ENCODE results near the gene NRIP2.

The NRIP2 gene

DNA sequence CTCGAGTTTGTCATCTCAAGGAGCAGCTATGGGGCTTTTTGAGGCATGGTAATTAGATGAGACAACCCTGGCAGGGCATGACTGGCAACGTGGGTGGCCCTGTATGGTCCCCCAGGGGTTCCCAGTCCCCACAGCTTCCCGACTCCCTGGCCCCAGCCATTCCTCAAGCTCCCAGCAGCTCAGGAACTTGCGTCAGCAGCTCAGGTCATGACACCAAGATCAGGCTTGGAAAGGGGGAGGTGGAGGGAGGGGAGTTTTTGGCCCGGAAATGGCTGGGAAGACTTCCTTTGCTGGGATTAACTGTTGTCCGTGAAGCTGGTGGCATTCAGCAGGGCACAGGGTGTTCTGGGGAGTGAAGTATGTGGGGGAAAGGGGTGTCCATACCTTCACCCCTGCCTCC, 10.4 kb upstream of the NRIP2 start:
- peak; percentile 19 to 34 for DNase-seq (ENCODE audit: low read depth in 2 of 2)

GRCh38 chr12:2844786-2845185, 10.0 kb upstream of the NRIP2 start:
- peak in 1 of 2 experiments; percentile 3 for DNase-seq (ENCODE audit: low read depth in 2 of 2)

DNA sequence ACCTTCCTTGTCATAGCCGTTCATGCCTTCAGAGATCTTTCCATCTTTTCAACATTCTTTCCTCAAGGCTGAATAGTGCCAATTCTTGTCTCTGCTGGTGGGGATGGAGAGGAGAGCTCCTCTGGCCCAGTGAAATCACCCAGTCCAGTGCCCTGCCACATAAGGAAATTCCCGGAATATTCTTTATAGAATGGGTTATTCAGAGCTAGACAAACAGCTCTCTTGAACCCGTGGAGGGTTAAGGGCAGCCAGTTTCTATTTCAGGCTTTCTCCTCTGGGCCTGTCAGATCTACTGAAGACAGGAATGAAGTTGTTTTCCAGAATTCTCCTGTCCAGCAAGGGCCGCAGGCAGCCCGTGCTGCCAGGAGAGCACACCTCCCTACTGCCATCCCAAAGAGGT, 8.1 kb upstream of the NRIP2 start:
- DNase-seq (ENCODE audit: low read depth in 2 of 2): no peak

DNA sequence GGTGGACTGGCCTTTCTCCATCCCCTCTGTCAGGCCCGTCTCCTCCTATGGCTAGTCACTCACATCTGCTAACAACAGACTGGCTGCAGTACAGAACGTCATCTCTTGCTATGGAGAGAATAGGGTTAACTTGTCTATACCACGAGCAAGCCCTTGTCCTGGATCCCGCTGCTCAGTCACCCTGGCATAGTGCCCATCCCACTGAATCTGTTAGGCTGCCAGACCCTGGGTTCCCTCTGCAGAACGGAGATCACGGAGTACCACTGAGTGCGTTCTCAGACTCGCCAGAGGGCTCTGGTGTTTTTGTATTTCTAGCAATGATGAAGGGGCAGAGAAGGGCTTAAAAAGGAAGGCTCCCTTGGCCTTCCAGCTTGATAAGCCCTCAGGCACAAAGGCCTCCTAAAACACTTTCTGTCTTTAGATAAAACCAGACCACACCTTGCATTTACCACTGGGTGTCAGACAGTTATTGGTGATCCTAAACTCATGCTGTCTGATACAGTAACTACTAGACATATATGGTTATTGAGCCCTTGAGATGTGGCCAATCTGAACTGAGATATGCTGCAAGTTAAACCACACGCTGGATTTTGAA, 6.3 kb upstream of the NRIP2 start:
- DNase-seq (ENCODE audit: low read depth in 2 of 2): no peak

DNA sequence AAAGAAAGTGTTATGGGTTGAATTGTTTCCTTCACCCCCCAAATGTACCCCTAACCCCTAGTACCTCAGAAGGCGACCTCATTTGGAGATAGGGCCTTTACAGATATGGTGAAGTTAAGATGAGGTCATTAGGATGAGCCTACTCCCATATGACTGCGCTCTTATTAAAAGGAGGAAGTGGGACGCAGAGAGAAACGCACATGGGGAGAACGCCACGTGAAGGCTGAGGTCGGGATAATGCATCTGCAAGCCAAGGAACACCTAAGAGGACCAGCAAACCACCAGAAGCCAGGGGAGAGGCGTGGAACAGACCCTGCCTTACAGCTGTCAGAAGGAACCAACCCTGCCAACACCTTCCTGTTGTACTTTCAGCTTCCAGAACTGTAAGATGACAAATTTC, 1.7 kb upstream of the NRIP2 start:
- DNase-seq (ENCODE audit: low read depth in 2 of 2): no peak

DNA sequence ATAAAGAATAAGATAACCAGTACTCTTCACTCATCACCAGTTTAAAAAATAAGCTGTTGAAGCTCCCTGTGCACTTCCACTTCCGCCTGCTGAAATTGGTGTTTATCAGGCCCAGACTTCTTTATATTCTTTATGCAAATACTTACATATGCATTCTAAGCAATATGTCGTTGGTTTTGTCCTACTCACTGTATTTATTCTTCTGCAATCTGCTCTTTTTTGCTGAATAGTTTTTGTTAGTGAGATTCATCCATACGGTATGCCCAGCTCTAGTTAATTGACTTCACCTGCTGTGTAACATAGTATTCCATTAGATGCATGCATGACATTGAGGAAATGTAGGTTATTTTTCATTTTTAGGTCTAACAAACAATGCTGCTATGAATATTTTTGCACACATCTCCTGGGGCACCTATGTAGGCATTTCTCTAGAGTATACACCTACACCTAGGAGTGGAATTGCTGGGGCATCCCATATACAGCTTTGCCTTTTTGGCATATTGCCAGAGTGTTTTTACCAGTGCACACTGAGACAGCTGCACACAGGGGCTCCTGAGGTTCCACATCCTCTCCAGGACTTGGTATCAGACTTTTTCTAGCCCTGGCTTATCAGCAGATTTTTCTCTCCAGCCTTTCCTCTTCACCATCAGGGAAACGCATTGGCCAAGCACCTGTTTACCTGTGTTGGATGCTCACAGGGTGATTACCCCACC, 1.0 kb upstream of the NRIP2 start:
- no peak for DNase-seq (ENCODE audit: low read depth in 2 of 2)

DNA sequence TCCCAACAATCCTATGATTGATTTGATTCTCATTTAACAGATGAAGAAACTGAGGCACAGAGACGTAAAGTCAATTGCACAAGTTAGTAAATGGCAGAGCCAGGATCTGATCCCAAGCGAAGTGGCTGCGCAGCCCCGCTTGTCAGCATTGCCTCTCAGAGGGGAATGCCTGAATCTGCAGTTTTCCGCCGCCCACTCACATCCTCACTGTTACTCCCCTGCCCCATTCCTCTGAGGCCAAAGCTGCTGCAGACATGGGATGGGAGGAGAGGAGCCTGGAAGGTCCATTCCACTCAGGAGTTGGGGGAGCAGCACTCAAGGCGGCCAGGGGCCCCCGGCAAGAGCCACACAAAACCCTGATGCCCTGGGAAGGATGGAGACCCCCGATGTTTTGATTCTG, 1.0 kb downstream of the NRIP2 start:
- DNase-seq (ENCODE audit: low read depth in 2 of 2): no peak

- DNase-seq (ENCODE audit: low read depth in 2 of 2): no peak
Observed at GRCh38 chr12:2833327-2833726, 1.5 kb downstream of the NRIP2 start.

DNA sequence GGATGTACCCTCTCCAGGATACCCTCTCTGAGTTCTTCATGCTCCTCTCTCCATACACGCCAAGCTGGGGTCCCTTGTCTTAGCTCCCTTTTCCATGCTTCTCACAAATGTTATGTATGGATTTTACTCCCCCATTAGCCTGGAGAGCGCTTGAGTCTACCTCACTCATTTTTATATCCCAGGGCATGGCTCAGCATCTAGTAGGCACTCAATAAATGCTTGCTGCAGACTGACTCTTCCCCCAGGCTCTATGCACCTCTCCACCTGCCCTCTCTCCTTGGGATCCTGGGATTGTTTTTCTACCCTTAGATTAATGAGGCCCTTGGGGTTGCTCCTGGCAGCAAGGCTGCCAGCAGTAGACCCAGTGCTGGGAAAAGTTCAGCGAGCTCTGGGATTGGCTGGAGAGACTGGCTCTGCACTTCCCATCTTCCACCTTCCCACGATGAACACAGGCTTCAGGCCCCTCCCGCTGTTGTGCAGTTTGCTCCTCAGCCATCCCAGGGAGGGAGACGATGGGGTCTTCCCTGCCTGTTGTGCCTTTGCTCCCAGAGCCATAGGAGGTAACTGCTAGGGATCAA, 2.2 kb downstream of the NRIP2 start:
- no peak for DNase-seq (ENCODE audit: low read depth in 2 of 2)

DNA sequence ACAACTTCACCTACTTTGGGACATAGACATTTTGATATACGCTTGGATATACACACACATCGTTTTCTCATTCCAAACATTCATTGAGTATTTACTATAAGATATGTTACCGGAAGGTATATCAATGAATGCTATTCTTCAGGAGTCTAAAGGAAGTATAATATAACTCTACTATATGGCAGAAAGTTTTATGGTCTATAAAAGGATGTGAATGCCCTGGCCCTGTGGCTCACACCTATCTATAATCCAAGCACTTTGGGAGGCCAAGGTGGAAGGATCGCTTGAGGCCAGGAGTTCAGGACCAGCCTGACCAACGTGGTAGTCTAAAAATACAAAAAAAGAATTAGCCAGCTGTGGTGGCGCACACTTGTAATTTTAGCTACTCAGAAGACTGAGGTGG, 5.6 kb downstream of the NRIP2 start:
- no peak for DNase-seq (ENCODE audit: low read depth in 2 of 2)

DNA sequence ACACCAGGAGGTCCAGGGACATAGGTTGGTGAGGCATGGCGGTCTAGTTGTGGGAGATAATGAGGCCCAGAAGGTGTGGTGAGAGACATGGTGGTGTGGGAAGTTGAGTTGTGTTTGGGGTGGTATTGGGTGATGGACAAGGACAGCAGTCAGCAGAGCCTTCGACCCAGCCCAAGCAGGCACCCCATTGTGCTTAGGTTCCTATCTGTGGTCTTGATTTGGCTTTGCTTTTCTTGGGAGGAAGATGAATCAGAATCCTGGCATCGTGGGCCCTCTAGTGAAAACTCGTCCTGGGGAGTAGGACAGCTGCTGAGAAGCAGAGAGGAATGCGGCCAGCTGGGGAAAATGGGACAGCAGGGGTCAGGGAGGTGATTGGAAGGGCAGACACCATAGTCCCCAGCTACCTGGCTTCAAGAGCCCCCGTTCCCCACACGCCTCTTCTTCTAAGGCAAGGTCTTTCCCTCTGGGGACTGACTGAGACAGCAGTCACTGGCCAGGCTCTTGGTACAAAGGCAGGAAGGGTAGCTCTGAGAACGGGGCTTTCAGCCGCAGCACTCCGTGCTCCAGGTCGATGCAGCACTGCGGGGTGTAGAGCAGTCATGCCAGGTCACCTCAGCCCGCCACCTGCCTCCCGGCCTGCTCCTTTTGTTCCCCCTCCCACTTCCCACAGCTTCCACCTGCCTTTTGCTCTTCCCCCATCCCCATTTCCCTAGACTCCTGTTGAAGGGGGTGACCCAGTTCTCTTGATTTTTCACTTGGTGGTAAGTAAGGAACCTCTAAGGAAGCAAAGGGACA, 7.9 kb downstream of the NRIP2 start:
- no peak for DNase-seq (ENCODE audit: low read depth in 2 of 2)

GRCh38 chr12:2826036-2826435, 8.8 kb downstream of the NRIP2 start:
- no peak for DNase-seq (ENCODE audit: low read depth in 2 of 2)

- DNase-seq (ENCODE audit: low read depth in 2 of 2): no peak
Observed at GRCh38 chr12:2825132-2825531, 9.7 kb downstream of the NRIP2 start.

DNA sequence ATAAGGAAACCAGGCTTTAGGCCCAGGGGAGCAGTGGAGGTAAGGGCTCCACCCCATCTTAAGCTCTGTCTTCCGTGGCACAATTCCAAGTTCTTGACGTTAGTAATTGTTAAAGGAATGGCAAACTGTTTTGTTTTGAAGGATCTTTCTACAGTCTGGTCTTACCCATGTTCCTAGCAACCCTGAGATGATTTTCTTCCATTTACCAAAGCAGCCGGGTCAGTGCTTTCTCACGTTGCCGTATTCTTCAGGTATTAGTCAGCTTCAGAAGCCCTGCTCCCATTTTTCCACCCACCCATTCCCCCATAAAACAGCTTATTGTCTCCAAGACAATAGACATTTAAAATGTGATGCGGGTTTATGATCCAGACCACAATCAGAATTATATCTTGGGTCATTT, 10.3 kb downstream of the NRIP2 start:
- no peak for DNase-seq (ENCODE audit: low read depth in 2 of 2)

DNA sequence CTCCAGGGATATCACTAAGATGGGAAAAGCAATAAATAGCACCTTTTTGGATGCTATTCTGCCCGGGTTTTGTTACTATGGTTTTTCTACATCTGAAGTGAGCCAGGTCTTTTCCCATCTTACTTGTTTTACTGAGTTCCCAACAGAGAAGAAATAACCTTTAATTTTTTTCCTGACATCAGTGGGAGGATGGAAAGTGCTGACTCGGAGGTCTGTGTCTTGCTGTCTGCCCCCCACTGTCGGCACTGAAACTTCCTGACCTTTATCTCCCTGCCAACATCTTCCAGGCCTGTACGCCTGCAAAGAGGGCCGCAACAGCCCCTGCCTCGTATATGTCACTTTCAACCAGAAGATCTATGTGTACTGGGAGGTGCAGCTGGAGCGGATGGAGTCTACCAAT, 11.4 kb downstream of the NRIP2 start:
- DNase-seq (ENCODE audit: low read depth in 2 of 2): no peak

DNA sequence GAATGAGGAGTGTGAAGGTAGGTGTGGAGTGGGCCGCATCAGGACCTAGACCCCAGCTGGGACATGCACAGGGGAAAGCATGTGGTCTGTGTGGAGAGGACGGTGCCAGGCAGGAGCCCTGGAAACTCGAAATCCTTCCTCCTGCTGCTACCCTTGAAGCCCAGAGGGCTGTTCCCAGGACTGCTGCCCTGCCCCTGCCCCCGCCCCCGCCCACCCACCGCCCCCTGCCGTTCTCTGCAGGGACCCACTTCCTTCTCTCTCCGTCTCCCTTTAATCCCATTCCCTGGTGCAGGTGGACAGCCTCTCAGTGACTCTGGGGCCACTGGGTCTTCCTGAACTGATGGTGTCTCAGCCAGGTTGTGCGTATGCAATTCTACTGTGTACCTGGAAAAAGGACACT, 14.4 kb downstream of the NRIP2 start:
- no peak for DNase-seq (ENCODE audit: low read depth in 2 of 2)

GRCh38 chr12:2819810-2820209, 15.0 kb downstream of the NRIP2 start:
- no peak for DNase-seq (ENCODE audit: low read depth in 2 of 2)

DNA sequence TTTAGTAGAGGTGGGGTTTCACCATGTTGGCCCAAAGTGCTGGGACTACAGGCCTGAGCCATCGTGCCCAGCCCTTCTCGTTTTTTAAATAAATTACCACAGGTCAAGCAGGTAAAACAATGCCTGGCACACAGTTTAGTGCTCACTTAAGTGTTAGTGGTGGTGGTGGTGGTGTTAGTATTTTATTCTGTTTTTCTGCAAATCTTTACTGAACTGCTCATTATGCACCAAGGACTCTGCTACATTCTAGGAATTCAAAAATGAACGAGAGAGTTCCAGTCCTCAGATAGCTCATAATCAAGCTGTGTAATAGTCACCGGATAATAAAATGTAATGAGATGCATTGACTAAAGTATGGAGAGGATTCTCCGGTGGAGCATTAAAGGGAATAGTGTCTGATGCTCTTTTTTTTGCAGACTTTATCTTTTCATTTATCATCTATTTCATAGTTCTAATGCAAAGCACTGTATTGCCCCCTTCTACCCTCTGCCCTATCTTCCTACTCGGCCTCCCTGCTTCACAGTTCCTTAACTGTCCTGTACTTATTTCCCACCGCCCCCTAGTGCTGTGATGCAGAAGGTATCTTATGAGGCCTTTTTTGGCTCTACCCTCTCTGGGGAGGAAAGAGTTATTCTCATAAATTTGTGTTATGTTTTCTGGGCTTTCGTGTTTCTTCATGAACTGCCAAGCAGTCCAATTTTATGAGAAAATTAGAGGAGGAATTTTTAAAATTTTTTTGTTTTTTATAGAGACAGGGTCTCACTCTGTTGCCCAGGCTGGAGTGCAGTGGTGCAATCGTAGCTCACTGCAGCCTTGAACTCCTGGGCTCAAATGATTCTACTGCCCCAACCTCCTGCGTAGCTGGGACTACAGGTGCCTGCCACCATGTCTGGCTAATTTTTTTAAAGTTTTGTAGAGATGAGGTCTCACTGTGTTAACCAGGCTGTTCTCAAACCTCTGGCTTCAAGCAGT, 21.3 kb downstream of the NRIP2 start:
- DNase-seq (ENCODE audit: low read depth in 2 of 2): peak in 1 of 2 experiments; percentile 33

DNA sequence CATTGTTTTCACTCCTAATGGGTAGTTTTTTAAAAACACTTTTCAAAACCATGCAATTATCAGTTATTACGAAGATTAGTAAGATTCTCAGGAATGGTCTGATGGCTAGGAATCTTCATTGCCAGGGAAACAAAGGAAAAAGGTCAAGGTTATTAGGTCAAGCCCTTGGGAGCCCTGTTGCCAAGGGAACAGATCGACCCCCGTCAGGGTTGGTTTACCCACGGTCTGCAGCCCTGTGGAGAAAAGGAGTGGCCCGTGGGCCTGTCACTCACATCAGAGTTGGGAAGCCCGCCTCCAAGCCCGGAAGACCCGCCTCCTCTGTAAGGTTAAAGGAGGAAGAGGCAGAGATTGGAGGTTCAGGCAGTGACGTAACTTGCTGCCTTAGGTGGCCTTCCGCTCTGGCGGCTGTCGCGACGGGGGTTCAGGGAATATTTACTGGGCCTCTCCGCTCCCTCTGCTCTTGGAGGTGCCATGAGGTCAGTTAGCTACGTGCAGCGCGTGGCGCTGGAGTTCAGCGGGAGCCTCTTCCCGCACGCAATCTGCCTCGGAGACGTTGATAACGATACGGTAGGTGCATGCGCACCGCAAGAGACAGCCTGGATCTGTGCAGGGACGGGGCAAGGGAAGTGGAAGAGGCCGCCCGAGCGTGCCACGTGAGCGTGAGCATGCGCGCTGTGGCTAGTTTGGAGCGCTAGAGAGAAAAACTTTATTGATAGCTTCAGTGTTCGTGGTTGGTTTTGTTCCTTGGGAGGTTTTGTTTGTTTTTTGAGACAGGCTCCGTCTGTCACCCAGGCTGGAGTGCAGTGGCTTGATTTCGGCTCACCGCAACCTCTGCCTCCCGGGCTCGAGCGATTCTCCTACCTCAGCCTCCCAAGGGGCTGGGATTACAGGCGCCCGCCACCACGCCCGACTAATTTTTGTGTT, 22.3 kb downstream of the NRIP2 start, which contains the start of gene ITFG2:
Gene ITFG2 (plus strand): TSS at position 379 of the 924 bp plus-strand sequence. CDS start 93 bp downstream, at position 472.
- DNase-seq (ENCODE audit: low read depth in 2 of 2): peak; percentile 95 to 96

- DNase-seq (ENCODE audit: low read depth in 2 of 2): no peak
Observed at GRCh38 chr12:2811801-2812200, 23.0 kb downstream of the NRIP2 start.
